ENCODE results near the gene FAM50A. TPM values are rescaled to one million over a fixed set of nuclear protein-coding genes. Genes with fewer than 3 reads are reported as not detected.

The FAM50A gene
- total RNA-seq, 4 donors from 2014 or later = 39.9 to 130 (median 52.0) TPM

- Histone ChIP-seq H3K27me3 (no peaks in the 10 kb centered on the region), H3K9me3 (no peaks in the 10 kb centered on the region), H3K4me3 (no peak overlapping the region), H3K27ac (no peak overlapping the region), H3K36me3 (peaks cover 0 to 6% (median 0%) of the 10 kb centered on the region in 4 donors), H3K4me1 (peaks cover 0 to 11% (median 4%) of the 10 kb centered on the region in 4 donors)
- TF ChIP-seq POLR2AphosphoS5 (IDR thresholded peaks at IDR 0.05) (no peak), CTCF (IDR thresholded peaks at IDR 0.05) (no peak), EP300 (IDR thresholded peaks at IDR 0.05; ENCODE audit: low read depth) (no peak), POLR2A (IDR thresholded peaks at IDR 0.05) (no peak)
- WGBS, 2 donors (ENCODE audit: low coverage in 1 of 2) = 94% methylated on average over 15 of the region's 16 CpGs; no CpG with 5 or more reads in 1 of the 2 donors
- in situ Hi-C loops (cut with MboI; ENCODE audit: low pct_ligation_motif_present in 1 of 4, low pct_unique_long_range_greater_than_20kb in 1 of 4, low sequenced_read_pairs in 3 of 4) (loop anchor here in 3 of 4 donors (25.0 kb wide), 1 partner anchor 133 kb away; the partner anchor contains the start of genes G6PD (in 3 of the 3) and IKBKG (in 3 of the 3)), intact Hi-C loops (cut with DNase I; ENCODE audit: low total_unique reads) (loop anchor here (5.0 kb wide), 1 partner anchor 48 kb away; no protein-coding TSS in a partner anchor)
- DNase-seq = no peak
Observed at GRCh38 chrX:154404625-154405192, 39.2 kb upstream of the FAM50A start.

- peak overlapping the region in 2 of 4 donors; percentile 8 to 43 for H3K4me3 ChIP-seq
Observed at GRCh38 chrX:154408659-154409221, 35.2 kb upstream of the FAM50A start.

GRCh38 chrX:154409222-154409871 is 34.6 kb upstream of the FAM50A start, which contains the start of gene DNASE1L1:
Gene DNASE1L1 (minus strand): TSS chrX:154409254. CDS start chrX:154405568, 3,686 bp downstream.
- Histone ChIP-seq H3K36me3 (no peaks in the 10 kb centered on the region), H3K27me3 (no peaks in the 10 kb centered on the region), H3K9me3 (no peaks in the 10 kb centered on the region), H3K4me1 (peaks cover 0 to 23% (median 8%) of the 10 kb centered on the region in 4 donors), H3K27ac (peak within 1 kb of the TSS; percentile 73 to 98 (median 88)), H3K4me3 (peak within 1 kb of the TSS in 2 of 4 donors; percentile 8 to 43)
- peak; percentile 90 for DNase-seq
- intact Hi-C loops (cut with DNase I; ENCODE audit: low total_unique reads) = loop anchor here (5.0 kb wide), 1 partner anchor 43 kb away; no protein-coding TSS in a partner anchor
- TF ChIP-seq POLR2AphosphoS5 (IDR thresholded peaks at IDR 0.05) (peak in 2 of 3 donors; percentile 32 to 39), CTCF (IDR thresholded peaks at IDR 0.05) (no peak)
- 59% methylated on average over 9 of the region's 26 CpGs; no CpG with 5 or more reads in 1 of the 2 donors for WGBS, 2 donors (ENCODE audit: low coverage in 1 of 2)
- in situ Hi-C loops (cut with MboI; ENCODE audit: low pct_ligation_motif_present in 1 of 4, low pct_unique_long_range_greater_than_20kb in 1 of 4, low sequenced_read_pairs in 3 of 4) = loop anchor here in 3 of 4 donors (25.0 kb wide), 1 partner anchor 128 kb away; the partner anchor contains the start of genes G6PD (in 3 of the 3) and IKBKG (in 3 of the 3)

More at GRCh38 chrX:154408659-154409221, 35.2 kb upstream of the FAM50A start:
- intact Hi-C loops (cut with DNase I; ENCODE audit: low total_unique reads) (loop anchor here (5.0 kb wide), 1 partner anchor 44 kb away; no protein-coding TSS in a partner anchor), in situ Hi-C loops (cut with MboI; ENCODE audit: low pct_ligation_motif_present in 1 of 4, low pct_unique_long_range_greater_than_20kb in 1 of 4, low sequenced_read_pairs in 3 of 4) (loop anchor here in 3 of 4 donors (25.0 kb wide), 1 partner anchor 129 kb away; the partner anchor contains the start of genes G6PD (in 3 of the 3) and IKBKG (in 3 of the 3))
- Histone ChIP-seq H3K27me3 (no peaks in the 10 kb centered on the region), H3K27ac (peak overlapping the region; percentile 73 to 98 (median 88)), H3K36me3 (no peaks in the 10 kb centered on the region), H3K4me1 (peaks cover 0 to 23% (median 8%) of the 10 kb centered on the region in 4 donors), H3K9me3 (no peaks in the 10 kb centered on the region)
- TF ChIP-seq POLR2A (IDR thresholded peaks at IDR 0.05) (peak; percentile 24), EP300 (IDR thresholded peaks at IDR 0.05; ENCODE audit: low read depth) (no peak)
- 56% methylated on average over 10 of the region's 10 CpGs; no CpG with 5 or more reads in 1 of the 2 donors for WGBS, 2 donors (ENCODE audit: low coverage in 1 of 2)
- no peak for DNase-seq

- Histone ChIP-seq H3K27ac (peak overlapping the region; percentile 91 to 98 (median 96)), H3K36me3 (no peaks in the 10 kb centered on the region), H3K4me3 (peak overlapping the region; percentile 61 to 95 (median 77)), H3K27me3 (no peaks in the 10 kb centered on the region), H3K9me3 (no peaks in the 10 kb centered on the region), H3K4me1 (peaks cover 0 to 23% (median 8%) of the 10 kb centered on the region in 4 donors)
- intact Hi-C loops (cut with DNase I; ENCODE audit: low total_unique reads) = no loop called here
- 42% methylated on average over 25 of the region's 29 CpGs; no CpG with 5 or more reads in 1 of the 2 donors for WGBS, 2 donors (ENCODE audit: low coverage in 1 of 2)
- in situ Hi-C loops (cut with MboI; ENCODE audit: low pct_ligation_motif_present in 1 of 4, low pct_unique_long_range_greater_than_20kb in 1 of 4, low sequenced_read_pairs in 3 of 4) = loop anchor here in 3 of 4 donors (25.0 kb wide), 1 partner anchor 125 kb away; the partner anchor contains the start of genes G6PD (in 3 of the 3) and IKBKG (in 3 of the 3)
- TF ChIP-seq CTCF (IDR thresholded peaks at IDR 0.05) = no peak
- TF ChIP-seq POLR2AphosphoS5 (IDR thresholded peaks at IDR 0.05) = peak; percentile 56 to 81 (median 74)
- TF ChIP-seq POLR2A (IDR thresholded peaks at IDR 0.05) = peak; percentile 71
- peak; percentile 76 for DNase-seq
Observed at GRCh38 chrX:154411981-154412340, 32.0 kb upstream of the FAM50A start.
